Sigmoid colon (tissue), 7 donors: ENCODE measurements around the gene TMBIM1. TPM values are rescaled to one million over a fixed set of nuclear protein-coding genes. Genes with fewer than 3 reads are reported as not detected.
"Not testable (repeated sequence)": the region's sequence is repeated elsewhere in the genome, so short reads cannot be mapped to it uniquely, and the experiment has no call there.

Source experiments
- DNase-seq: peaks from one replicate; pipeline ENCODE4 v3.0.0-alpha.2; 2019
- H3K27ac ChIP-seq, 4 donors: fragments of 200-600 bp; sonication (generic); one replicate each; pipeline ENCODE4 v1.5.1; 2016 to 2019; ENCODE audit warnings: mild to moderate bottlenecking in 1 of 4
- H3K27me3 ChIP-seq, 3 donors: fragments of 200-600 bp; sonication (generic); one replicate each; pipeline ENCODE4 v1.5.1; 2019; ENCODE audit warnings: mild to moderate bottlenecking in 1 of 3
- H3K36me3 ChIP-seq, 4 donors: fragments of 200-600 bp; sonication (generic); one replicate each; pipeline ENCODE4 v1.5.1; 2016 to 2019
- H3K4me1 ChIP-seq, 4 donors: fragments of 200-600 bp; sonication (generic); one replicate each; pipeline ENCODE4 v1.5.1; 2017 to 2019
- H3K4me3 ChIP-seq, 4 donors: fragments of 200-600 bp; sonication (generic); one replicate each; pipeline ENCODE4 v1.5.1; 2017 to 2019; ENCODE audit warnings: mild to moderate bottlenecking in 2 of 4, moderate library complexity in 1 of 4
- H3K9me3 ChIP-seq, 4 donors: fragments of 200-600 bp in 3 of 4; sonication (generic) in 3 of 4; one replicate each; pipeline versions ENCODE4 v1.5.1 to v1.6.1; 2013 to 2019
- EP300 ChIP-seq, 4 donors: sonication (generic); formaldehyde crosslinking; IDR thresholded peaks; one replicate each; pipeline ENCODE4 v1.6.1; 2017; ENCODE audit warnings: antibody characterized with exemption in 4 of 4
- POLR2A ChIP-seq, 2 donors: fragments of 450-650 bp; IDR thresholded peaks; one replicate each; pipeline ENCODE4 v1.6.1; 2016; ENCODE audit warnings: antibody characterized with exemption in 2 of 2, mild to moderate bottlenecking in 2 of 2, moderate library complexity in 2 of 2
- POLR2AphosphoS5 ChIP-seq, 4 donors: sonication (generic); formaldehyde crosslinking; IDR thresholded peaks; one replicate each; pipeline ENCODE4 v1.6.1; 2017; ENCODE audit warnings: antibody characterized with exemption in 4 of 4
- WGBS, 2 donors: extraction: QIAGEN DNeasy Blood & Tissue Kit; methylation state at CpG; one replicate each; pipeline ENCODE4 v1.1.7; 2013; 5-methylcytosine and 5-hydroxymethylcytosine counted together
- intact Hi-C: fragments of 100-400 bp; cut with DNase I; formaldehyde crosslinking; loops from one replicate; pipeline ENCODE4 v1.15.1; 2023
- polyA plus RNA-seq, 3 donors: library from polyadenylated mRNA; stranded (reverse); fragments of 200-250 nt; gene quantifications; one replicate each; pipeline ENCODE4 v1.2.3, GENCODE V29; 2013
- total RNA-seq, 4 donors: library from RNA; depleted of rRNA; stranded (reverse); fragments of >200 nt; gene quantifications; one replicate each; pipeline ENCODE4 v1.1.0, GENCODE V29; 2016
- TF ChIP-seq, protein P1 (sequence below), 4 experiments: fragments of 450-650 bp in 3 of 4; fragments of 200-600 bp in 1 of 4; IDR thresholded peaks; one replicate each; pipeline ENCODE4 v1.5.1; 2016 to 2019; ENCODE audit warnings: antibody characterized with exemption in 4 of 4, mild to moderate bottlenecking in 3 of 4, moderate library complexity in 2 of 4
- donor health status: healthy with polysubstance abuse.
- donor health status: Bipolar disorder and iron deficiency.
- donor health status: healthy.

TMBIM1 gene
- total and polyA plus RNA-seq, 7 donors = 90.2 to 204 (median 139) TPM

DNA sequence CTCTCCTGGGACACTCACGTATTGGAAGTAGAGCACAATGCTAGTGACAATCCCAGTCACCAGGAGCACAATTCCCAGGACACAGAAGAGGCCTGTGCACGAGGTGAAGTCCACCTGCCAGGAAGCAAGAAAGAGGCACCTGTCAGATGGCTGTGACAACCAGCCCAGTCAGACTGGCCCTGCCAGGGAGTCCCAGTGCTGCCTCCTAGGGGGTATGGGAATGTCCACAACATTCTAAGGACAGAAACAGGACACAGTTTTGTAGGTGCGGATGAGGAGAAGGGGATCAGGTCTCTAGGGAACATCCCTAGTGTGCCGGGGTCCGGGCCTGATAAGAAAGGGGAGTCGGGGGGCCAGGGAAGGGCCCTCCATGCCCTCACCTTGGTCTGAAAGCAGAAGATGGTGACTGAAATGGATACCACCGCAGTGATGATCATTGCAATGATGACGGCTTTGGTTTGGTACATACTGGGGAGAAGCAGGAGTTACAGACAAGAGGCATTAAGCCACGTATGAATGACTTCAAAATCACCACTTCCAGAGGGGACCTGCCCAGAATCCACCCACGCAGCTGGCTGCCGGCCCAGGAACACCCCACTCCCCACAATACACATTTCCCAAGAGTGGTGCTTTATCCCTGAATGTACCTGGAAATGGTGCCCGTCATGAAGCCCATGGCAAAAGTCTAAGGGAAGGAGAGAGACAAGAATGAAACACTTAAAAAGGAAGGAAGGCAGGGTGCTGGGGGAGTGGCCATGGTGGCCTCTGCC, 15.1 kb downstream of the TMBIM1 start:
- Histone ChIP-seq H3K4me3 (no peak overlapping the region), H3K27me3 (no peaks in the 10 kb centered on the region), H3K27ac (peak overlapping the region in 2 of 4 donors; percentile 5 to 6), H3K36me3 (peaks cover 61 to 86% (median 78%) of the 10 kb centered on the region in 4 donors), H3K9me3 (no peaks in the 10 kb centered on the region), H3K4me1 (peaks cover 0 to 37% (median 23%) of the 10 kb centered on the region in 4 donors)
- intact Hi-C loops = no loop called here
- 83 to 87% methylated on average over 12 of the region's 12 CpGs for WGBS, 2 donors
- DNase-seq = no peak
- TF ChIP-seq, protein P1, sequence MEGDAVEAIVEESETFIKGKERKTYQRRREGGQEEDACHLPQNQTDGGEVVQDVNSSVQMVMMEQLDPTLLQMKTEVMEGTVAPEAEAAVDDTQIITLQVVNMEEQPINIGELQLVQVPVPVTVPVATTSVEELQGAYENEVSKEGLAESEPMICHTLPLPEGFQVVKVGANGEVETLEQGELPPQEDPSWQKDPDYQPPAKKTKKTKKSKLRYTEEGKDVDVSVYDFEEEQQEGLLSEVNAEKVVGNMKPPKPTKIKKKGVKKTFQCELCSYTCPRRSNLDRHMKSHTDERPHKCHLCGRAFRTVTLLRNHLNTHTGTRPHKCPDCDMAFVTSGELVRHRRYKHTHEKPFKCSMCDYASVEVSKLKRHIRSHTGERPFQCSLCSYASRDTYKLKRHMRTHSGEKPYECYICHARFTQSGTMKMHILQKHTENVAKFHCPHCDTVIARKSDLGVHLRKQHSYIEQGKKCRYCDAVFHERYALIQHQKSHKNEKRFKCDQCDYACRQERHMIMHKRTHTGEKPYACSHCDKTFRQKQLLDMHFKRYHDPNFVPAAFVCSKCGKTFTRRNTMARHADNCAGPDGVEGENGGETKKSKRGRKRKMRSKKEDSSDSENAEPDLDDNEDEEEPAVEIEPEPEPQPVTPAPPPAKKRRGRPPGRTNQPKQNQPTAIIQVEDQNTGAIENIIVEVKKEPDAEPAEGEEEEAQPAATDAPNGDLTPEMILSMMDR (IDR thresholded peaks at IDR 0.05) = no peak
- TF ChIP-seq POLR2AphosphoS5 (IDR thresholded peaks at IDR 0.05) (no peak), EP300 (IDR thresholded peaks at IDR 0.05) (no peak), POLR2A (IDR thresholded peaks at IDR 0.05) (no peak)

DNA sequence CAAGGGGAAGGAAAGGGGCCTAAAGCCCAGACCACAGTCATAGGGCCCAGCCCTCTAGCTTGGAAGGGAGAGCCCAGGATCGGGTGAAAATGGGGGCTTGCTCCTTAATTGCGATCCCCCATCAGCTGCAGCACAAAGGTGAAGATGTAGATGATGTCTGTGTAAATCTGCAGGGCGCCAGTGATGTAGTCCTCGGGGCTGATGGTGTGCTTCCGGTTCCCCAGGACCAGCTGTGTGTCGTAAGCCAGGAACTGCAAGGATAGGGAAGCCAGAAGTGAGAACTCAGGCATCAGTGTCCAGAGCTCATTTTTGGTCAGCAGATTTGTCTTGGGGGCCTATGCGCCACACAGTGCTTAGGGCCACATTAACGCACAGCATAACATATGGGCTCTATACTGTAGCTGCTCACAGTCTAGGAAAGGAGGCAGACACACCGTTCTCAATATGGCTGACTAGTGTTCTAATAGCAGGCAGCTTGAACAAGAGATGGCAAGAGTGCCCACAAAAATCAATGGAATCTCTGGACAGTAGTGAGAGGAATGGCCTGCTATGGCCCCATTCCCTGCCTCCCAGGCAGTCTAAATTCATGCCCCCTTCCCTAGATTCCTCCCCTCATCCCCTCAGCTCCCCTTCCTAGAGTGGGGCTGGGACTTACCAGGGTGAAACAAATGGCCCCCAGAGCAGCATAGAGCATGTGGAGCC, 16.8 kb downstream of the TMBIM1 start:
- 83 to 86% methylated on average over 9 of the region's 9 CpGs for WGBS, 2 donors
- TF ChIP-seq POLR2A (IDR thresholded peaks at IDR 0.05) (no peak), EP300 (IDR thresholded peaks at IDR 0.05) (no peak)
- TF ChIP-seq, protein P1 (IDR thresholded peaks at IDR 0.05) = no peak
- no peak for DNase-seq
- intact Hi-C loops = no loop called here
- no peak overlapping the region for H3K4me3 ChIP-seq
- peaks cover 60 to 70% (median 70%) of the 10 kb centered on the region in 4 donors for H3K36me3 ChIP-seq
- peak overlapping the region in 2 of 4 donors; percentile 78 to 81 for H3K27ac ChIP-seq
- no peaks in the 10 kb centered on the region for H3K27me3 ChIP-seq
- H3K4me1 ChIP-seq = peaks cover 0 to 38% (median 27%) of the 10 kb centered on the region in 4 donors
- no peaks in the 10 kb centered on the region for H3K9me3 ChIP-seq

DNA sequence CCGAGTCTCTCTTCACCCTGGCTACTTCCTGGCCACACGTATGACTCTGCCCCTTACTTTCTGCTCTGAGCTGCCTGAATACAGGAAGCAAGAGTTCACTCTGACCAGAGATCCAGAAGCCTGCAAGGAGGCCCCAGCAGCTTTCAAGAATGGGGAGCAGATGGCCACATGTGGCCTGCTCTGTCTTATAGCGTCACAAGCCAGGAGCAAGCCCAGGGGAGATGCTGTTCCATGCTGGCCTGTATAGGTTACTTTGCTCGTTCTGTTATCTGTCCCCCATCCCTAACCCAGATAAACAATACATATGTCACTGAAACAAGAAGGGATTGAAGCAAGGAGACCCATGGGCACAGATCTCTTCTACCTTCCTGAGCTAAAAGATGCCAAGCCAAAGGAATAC, 17.7 kb downstream of the TMBIM1 start:
- intact Hi-C loops = loop anchor here (5.0 kb wide), 1 partner anchor 87 kb away; no protein-coding TSS in a partner anchor
- no peaks in the 10 kb centered on the region for H3K9me3 ChIP-seq
- H3K36me3 ChIP-seq = peaks cover 51 to 61% (median 61%) of the 10 kb centered on the region in 4 donors
- no peak for DNase-seq
- H3K4me3 ChIP-seq = no peak overlapping the region
- 52 to 77% methylated on average over 4 of the region's 4 CpGs for WGBS, 2 donors
- no peaks in the 10 kb centered on the region for H3K27me3 ChIP-seq
- peak overlapping the region; percentile 78 to 84 (median 82) for H3K27ac ChIP-seq
- TF ChIP-seq, protein P1 (IDR thresholded peaks at IDR 0.05) = no peak
- TF ChIP-seq POLR2A (IDR thresholded peaks at IDR 0.05) = no peak
- TF ChIP-seq EP300 (IDR thresholded peaks at IDR 0.05) = no peak
- TF ChIP-seq POLR2AphosphoS5 (IDR thresholded peaks at IDR 0.05) = no peak
- peaks cover 0 to 38% (median 27%) of the 10 kb centered on the region in 4 donors for H3K4me1 ChIP-seq

DNA sequence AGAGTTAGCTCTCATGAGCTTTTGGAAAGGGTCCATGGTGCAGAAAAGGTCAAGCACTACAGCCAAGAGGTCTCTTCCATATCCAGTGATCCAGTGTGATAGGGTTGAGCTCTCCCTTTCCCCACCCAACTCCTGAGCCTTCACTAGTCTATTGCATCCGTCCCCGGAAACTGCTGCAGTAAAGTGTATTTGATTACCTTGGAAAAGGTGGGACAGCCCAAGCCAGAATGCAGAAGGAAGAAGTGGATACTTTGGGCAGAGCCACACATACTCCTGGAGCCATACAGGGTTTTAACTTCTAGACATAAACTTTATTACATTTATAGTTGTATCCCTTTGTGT, 18.4 kb downstream of the TMBIM1 start:
- H3K4me1 ChIP-seq = peaks cover 0 to 38% (median 33%) of the 10 kb centered on the region in 4 donors
- intact Hi-C loops = loop anchor here (1.0 to 5.0 kb wide), 4 partner anchors 8 to 123 kb away; no protein-coding TSS in a partner anchor
- H3K27ac ChIP-seq = peak overlapping the region; percentile 78 to 84 (median 82)
- no peak overlapping the region for H3K4me3 ChIP-seq
- H3K36me3 ChIP-seq = peaks cover 44 to 54% (median 53%) of the 10 kb centered on the region in 4 donors
- H3K27me3 ChIP-seq = no peaks in the 10 kb centered on the region
- TF ChIP-seq POLR2AphosphoS5 (IDR thresholded peaks at IDR 0.05) (no peak), POLR2A (IDR thresholded peaks at IDR 0.05) (peak in 1 of 2 donors; percentile 32)
- DNase-seq = no peak
- 22 to 68% methylated on average over 2 of the region's 2 CpGs for WGBS, 2 donors
- no peaks in the 10 kb centered on the region for H3K9me3 ChIP-seq

DNA sequence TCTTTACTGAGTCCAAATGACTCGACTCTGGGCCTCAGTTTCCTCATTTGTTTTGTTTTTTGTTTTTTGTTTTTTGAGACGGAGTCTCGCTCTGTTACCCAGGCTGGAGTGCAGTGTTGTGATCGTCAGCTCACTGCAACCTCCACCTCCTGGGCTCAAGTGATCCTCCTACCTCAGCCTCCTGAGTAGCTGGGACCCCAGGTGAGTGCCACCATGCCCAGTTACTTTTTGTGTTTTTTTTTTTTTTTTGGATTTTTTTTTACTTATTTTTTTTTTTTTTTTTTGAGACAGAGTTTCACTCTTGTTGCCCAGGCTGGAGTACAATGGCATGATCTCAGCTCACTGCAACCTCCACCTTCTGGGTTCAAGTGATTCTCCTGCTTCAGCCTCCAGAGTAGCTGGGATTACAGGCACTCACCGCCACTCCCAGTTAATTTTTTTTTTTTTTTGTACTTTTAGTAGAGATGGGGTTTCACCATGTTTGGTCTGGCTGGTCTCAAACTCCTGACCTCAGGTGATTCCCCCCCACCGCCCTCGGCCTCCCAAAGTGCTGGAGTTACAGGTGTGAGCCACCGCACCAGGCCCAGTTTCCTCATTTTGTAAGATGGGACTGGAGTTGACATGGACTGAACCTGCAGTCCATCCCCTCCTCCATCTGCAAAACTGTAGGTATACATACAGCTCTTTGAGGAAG, 18.9 kb downstream of the TMBIM1 start:
- Histone ChIP-seq H3K4me3 (peak overlapping the region in 1 of 4 donors; percentile 7), H3K27ac (peak overlapping the region; percentile 78 to 84 (median 82)), H3K4me1 (peaks cover 0 to 43% (median 38%) of the 10 kb centered on the region in 4 donors), H3K36me3 (peaks cover 43 to 49% (median 48%) of the 10 kb centered on the region in 4 donors)
- not testable (repeated sequence) for DNase-seq, H3K9me3 ChIP-seq, H3K27me3 ChIP-seq
- intact Hi-C loops = loop anchor here (1.0 to 5.0 kb wide), 4 partner anchors 9 to 123 kb away; no protein-coding TSS in a partner anchor
- 40 to 80% methylated on average over 8 of the region's 8 CpGs for WGBS, 2 donors
